Embryonic facial prominence (tissue), 1 donor: Measurements from ENCODE around the gene CRIM1.

Experiments used
- DNase-seq: peaks from one replicate; pipeline ENCODE4 v3.0.0-alpha.2; 2016; ENCODE audit errors: extremely low spot score

Gene CRIM1

DNA sequence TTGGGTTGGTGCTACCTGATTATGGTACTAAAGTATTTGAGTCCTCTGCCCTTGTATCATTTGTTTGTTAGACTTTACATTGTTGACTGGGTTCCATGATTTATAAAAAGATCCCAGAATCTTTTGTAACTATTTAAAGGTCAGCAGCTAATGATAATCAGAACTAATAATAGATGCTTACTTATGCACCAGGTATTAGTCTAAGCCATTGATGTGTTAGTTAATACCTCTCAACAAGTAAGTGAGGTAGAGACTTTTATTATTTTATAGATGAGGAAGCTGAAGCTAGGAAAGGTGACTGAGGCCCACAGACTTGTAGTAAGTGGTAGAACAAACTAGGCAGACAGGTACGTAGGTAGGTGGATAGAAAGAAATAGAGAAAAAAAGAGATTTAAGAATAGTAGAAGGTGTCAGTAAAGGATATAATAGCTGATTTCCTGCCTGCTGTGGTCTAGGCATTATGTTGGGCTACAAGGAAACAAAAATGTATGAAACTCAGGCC lies 68.1 kb downstream of the CRIM1 start:
- no peak for DNase-seq

DNA sequence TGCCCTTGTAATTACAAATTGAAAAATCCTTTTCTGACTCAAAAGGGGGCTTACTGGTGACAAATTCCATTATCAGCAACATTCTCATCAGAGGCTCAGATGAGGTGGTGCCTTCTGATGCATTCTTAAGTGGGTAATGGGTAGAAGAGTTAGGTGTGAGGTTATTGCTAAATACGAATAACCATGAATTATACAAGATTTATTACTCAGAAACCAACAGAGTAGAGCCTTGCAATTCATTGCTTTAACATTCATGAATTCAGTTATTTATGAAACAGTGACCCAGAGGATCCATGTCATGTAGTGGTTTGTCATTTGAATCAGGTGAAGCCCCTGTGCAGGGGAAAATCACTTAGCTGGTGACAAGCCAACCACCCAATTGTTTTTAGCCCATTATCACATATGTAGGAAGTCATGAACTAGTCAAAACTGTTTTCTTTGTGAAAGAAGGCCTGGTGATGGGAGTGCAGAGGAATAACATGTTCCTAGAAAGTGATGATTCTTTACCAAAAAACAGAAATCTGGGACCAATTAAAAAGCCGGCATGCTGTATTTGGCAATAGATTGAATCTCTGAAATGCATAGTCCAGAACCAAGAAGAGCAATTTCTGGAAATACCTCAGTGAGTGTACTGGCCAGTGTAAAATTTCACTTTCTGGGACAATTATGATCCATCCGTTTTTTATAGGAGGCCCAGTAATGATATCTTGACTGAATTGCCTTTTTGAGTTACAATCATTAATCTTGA lies 70.2 kb downstream of the CRIM1 start:
- DNase-seq, result no peak

DNA sequence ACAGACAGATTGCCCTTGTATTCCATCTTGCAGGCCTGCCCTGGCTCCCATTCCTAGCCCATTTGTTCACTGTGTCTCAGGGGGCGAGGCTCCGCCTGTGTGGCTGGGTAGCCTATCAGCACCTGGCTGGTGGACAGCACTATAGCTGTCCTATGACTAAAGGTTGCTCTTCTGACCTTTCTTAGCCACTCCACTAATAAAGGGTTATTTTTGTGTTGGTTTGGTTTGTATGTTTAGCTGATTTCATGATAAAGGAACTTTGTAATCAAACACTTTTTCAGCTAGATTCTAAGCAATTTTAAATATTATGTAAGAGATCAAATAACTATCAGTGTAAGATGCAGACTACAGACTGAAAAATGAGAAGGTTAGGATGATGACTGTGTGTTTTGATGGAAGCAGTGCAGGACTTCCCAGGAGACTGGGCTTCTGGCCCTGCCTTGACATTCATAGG lies 72.2 kb downstream of the CRIM1 start:
- DNase-seq, result no peak

GRCh38 chr2:36430549-36430948 lies 75.0 kb downstream of the CRIM1 start:
- no peak for DNase-seq

DNA sequence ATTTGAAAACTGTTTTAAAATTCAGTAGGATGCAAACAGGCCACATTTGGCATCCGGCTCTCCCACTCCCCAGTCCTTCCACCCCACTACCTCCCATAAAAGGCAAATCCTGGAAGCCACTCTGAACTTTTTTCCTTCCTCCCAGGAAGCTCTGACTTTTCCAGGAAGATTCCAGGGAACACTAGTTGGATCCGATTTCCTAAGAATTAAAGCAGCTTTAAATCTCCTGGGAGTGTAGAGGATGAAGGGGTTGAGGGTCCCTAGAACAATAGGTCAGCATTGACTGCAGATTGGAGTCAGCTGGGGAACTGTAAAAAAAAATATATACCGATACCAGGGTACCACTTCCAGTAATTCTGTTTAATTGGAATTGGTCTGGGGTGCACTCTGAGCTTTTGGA lies 76.9 kb downstream of the CRIM1 start:
- no peak for DNase-seq

DNA sequence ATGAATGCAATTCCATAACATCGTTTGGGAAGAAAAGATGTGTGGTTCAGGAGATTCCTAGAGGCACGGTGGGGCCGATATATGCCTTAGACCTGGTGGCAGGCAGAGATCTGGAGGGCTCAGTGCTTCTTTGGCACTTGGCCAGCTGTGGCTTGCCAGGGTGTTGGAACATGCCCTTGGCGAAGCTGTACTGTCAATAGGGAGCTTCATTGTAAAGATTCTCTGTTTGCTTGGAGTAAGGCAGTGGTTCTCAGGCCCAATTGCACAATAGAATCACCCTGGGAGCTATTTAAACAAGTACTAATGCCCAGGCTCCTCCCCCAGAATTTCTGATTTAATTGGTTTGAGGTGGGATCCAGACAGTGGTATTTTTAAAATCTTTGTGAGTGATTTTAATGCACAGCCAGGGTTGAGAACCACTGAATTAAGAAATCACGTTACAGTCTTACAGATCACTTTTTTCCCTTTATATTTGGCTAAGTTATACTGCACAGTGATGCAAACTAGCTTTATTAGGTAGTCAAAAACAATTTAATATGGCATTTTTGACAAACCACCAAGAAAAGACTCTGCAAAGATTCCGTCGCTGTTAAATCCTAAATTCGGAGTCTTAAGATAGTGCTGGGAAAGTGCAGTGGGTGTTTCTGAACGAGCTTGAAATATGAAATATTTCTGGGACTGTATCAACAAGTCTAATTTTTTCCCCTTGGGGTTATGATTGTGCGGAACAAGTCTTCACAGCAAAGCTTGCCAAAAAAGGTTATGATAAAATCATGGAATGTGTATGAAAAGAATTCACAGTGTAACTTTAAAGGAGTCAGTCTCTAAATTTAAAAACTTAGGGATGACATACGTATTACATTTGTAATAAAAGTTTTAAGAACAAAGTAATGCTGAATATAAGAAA lies 78.0 kb downstream of the CRIM1 start:
- DNase-seq, result no peak

GRCh38 chr2:36438449-36438977 lies 82.9 kb downstream of the CRIM1 start:
- DNase-seq, result no peak

- DNase-seq, result no peak
These were observed 83.5 kb downstream of the CRIM1 start for GRCh38 chr2:36439084-36439483.

DNA sequence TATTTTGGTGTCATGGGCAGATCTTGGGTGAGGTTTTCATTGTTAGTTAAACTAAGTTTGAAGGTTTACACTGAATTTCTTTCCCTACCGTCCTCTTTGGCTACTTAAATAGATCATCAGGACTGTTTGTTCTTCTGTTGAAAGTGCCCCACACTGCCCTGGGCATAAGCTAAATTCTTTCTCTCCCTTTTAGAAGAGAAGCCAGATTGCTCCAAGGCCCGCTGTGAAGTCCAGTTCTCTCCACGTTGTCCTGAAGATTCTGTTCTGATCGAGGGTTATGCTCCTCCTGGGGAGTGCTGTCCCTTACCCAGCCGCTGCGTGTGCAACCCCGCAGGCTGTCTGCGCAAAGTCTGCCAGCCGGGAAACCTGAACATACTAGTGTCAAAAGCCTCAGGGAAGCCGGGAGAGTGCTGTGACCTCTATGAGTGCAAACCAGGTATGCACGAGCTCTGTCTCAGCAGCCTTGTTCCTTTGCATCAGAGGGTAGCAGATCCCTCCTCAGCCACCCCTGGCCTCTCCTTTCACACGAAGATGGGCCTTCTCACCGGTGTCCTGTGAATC lies 85.6 kb downstream of the CRIM1 start:
- no peak for DNase-seq

DNA sequence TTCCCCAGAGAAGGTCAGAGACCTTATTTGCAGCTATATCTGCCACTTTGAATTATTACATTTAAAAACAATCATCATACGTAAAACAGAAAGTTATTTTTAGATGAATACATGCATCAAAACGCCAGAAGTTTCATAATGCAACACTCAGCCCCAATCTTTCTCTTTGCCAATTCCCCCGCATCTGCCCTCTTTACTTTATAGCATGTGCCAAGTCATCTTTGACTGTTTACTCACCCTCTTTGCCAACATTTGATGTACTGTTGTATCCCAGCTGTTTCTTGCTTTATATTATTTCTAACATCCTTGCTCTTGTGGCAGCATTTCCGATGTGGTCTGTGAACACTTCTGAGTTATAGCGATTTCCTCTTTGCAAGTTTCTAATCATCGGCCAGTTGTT lies 86.2 kb downstream of the CRIM1 start:
- DNase-seq, result no peak

GRCh38 chr2:36444216-36444936 lies 88.8 kb downstream of the CRIM1 start:
- no peak for DNase-seq

GRCh38 chr2:36445185-36445866 lies 89.7 kb downstream of the CRIM1 start:
- no peak for DNase-seq

DNA sequence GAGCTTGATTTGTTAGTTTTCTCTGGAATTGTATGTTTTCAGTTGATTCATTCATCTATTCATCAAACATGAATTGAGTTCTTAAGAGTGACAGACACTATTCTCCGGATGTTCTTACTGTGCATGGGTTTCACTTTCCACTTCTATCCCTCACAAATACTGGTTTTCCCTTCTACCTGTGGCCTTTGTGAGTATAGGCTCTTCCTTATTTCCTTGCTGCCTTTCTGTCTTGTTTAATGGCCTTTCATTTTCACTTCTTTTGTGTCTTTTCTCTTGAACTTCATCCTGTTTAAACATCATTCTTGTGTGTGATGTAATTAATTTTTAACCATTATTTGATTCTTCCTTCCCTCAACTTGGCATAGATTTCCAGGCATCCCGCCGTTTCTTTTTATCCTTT lies 90.7 kb downstream of the CRIM1 start:
- DNase-seq, result no peak

DNA sequence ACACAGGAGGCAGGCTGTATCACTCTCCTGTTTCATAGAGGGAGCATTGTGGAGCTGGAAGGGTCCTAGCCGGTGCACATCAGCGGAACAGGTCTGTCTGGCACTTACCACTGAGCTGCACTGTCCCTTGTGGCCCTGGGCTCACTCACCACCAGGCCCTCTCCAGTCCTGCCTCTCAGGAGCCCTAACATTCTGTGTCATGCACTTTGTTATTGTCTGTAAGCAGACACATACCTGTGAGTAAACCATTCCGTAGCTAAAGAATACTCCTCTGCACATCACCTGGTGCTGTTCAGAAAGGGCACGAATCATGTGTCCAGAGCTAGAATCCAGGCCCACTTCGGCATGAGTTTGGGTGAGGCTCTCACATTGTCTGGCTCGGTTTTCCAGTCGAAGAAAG lies 93.6 kb downstream of the CRIM1 start:
- DNase-seq, result no peak

DNA sequence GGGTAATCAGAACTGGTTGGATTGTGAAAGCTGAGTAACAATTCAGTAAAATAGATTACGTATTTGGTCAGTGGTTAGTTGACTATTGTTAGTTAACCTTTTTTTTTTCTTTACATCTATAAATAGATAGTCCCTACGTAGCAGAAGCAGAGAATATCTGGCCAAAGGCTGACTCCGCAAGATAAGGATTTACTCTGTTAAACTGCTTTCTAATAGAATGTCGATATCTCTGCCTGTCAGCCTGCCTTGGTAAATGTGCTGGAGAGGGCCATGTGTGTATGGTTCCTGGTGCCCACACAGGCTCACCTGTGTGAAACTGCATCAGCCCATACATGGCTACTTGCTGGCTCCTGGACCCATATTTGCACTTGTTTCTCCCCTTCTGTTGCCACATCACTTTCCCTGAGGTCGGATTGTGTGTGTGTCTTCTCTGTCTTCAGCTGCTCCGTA lies 94.4 kb downstream of the CRIM1 start:
- no peak for DNase-seq

- DNase-seq, result no peak
These were observed 95.1 kb downstream of the CRIM1 start for GRCh38 chr2:36450466-36451196.

- DNase-seq, result no peak
These were observed 95.9 kb downstream of the CRIM1 start for GRCh38 chr2:36451512-36451911.

DNA sequence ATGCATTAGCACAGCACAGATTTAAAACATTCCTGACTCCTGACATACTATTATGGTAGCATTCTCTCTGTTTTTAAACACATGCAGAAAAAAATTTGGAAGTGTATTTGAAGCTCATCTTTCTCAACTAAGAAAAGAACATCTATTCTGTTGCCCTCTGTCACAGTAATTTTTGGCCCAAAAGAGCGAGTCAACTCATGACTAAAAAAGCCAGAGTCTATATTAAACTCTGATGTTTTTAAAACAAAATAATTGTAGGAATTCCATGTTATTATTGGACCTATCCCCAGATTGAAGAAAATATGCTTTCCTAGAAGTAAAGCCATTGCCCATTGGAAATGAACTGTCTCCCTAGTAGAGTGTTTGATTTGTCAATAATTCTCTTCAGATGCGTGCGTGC lies 96.7 kb downstream of the CRIM1 start:
- DNase-seq, result no peak

- no peak for DNase-seq
These were observed 98.1 kb downstream of the CRIM1 start for GRCh38 chr2:36453652-36454051.

DNA sequence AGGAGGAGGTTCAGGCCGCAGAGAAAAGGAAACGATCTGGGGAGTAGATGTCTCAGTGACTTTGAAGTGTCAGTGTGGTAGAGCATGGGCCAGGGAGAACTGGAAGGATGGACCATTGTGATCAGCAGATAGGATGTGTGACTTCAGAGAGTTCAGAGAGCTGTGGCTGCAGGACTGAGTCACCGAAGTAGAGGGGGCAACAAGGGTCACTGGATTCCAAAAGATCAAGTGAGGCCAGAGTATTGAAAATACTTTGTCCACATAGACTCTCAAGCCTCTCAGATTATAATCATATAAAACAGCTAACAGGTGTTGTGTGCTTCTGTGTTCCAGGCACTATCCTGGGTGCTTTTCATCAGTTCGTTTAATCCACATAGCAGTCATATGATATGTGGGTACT lies 99.4 kb downstream of the CRIM1 start:
- no peak for DNase-seq
